Measurements from ENCODE around the gene CNTNAP5. TPM values are rescaled to one million over a fixed set of nuclear protein-coding genes. Genes with fewer than 3 reads are reported as not detected.

CNTNAP5 gene
- total and polyA plus RNA-seq, 2 donors from 2014 or later: 0.50 TPM; not detected in 1

DNA sequence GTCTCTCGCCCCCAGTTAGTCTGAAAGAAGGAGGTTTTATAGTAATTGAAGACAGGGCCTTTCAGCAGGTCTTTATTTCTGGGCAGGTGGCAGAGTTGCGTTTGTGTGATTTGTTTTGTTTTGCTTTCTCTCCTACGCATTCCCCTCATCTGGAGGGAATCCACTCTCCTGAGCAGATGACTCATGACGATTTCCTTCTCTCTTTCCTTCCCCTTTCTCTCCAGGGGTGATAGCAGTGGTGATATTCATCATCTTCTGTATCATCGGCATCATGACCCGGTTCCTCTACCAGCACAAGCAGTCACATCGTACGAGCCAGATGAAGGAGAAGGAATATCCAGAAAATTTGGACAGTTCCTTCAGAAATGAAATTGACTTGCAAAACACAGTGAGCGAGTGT, 888.8 kb downstream of the CNTNAP5 start:
- TF ChIP-seq, protein P1, sequence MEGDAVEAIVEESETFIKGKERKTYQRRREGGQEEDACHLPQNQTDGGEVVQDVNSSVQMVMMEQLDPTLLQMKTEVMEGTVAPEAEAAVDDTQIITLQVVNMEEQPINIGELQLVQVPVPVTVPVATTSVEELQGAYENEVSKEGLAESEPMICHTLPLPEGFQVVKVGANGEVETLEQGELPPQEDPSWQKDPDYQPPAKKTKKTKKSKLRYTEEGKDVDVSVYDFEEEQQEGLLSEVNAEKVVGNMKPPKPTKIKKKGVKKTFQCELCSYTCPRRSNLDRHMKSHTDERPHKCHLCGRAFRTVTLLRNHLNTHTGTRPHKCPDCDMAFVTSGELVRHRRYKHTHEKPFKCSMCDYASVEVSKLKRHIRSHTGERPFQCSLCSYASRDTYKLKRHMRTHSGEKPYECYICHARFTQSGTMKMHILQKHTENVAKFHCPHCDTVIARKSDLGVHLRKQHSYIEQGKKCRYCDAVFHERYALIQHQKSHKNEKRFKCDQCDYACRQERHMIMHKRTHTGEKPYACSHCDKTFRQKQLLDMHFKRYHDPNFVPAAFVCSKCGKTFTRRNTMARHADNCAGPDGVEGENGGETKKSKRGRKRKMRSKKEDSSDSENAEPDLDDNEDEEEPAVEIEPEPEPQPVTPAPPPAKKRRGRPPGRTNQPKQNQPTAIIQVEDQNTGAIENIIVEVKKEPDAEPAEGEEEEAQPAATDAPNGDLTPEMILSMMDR (IDR thresholded peaks at IDR 0.05; ENCODE audit: borderline replicate concordance, extremely low read depth, insufficient read depth): no peak
- no peak for FAIRE-seq
- H3K4me1 ChIP-seq (ENCODE audit: control insufficient read depth in 2 of 3, insufficient read depth in 2 of 3, low read depth in 1 of 3, low read length in 3 of 3): no peaks in the 10 kb centered on the region
- H3K27me3 ChIP-seq (ENCODE audit: control insufficient read depth, insufficient read depth, low read length): no peaks in the 10 kb centered on the region
- no peak overlapping the region for H3K27ac ChIP-seq (ENCODE audit: low read depth in 2 of 2, low read length in 2 of 2)
- no peak overlapping the region for H3K4me3 ChIP-seq (ENCODE audit: low read length in 3 of 3)
- no peak overlapping the region for H3K9ac ChIP-seq (ENCODE audit: low read length in 3 of 3)
- no peaks in the 10 kb centered on the region for H3K9me3 ChIP-seq (ENCODE audit: control insufficient read depth in 2 of 3, insufficient read depth in 1 of 3, low read length in 3 of 3)
- no peaks in the 10 kb centered on the region for H3K36me3 ChIP-seq (ENCODE audit: control insufficient read depth in 2 of 3, insufficient read depth in 3 of 3, low read length in 3 of 3)
- peak in 2 of 5 donors; percentile 25 to 56 for DNase-seq
- intact Hi-C loops (cut with DNase I): no loop called here

DNA sequence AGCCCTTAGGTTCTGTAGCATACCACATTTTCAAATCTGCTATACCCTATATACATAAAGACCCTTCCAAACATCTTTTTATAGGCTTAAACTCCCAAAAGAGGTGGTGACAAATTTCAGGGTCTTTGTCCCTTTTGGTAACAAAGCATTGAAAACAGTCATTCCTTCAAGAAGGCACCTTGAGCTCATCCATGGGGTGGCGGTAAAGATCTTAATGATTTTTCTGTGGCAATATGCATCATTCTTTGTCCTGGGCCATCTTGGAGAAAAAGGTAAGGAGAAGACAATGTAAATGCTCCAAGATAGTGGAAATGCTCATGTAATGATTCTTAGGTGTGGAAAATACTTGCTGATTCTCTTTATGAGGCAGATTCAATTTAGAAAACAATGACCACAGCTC, 890.5 kb downstream of the CNTNAP5 start:
- Histone ChIP-seq H3K36me3 (ENCODE audit: control insufficient read depth in 2 of 3, insufficient read depth in 3 of 3, low read length in 3 of 3) (no peaks in the 10 kb centered on the region), H3K27me3 (ENCODE audit: control insufficient read depth, insufficient read depth, low read length) (no peaks in the 10 kb centered on the region), H3K4me1 (ENCODE audit: control insufficient read depth in 2 of 3, insufficient read depth in 2 of 3, low read depth in 1 of 3, low read length in 3 of 3) (no peaks in the 10 kb centered on the region), H3K4me3 (ENCODE audit: low read length in 3 of 3) (no peak overlapping the region), H3K9me3 (ENCODE audit: control insufficient read depth in 2 of 3, insufficient read depth in 1 of 3, low read length in 3 of 3) (no peaks in the 10 kb centered on the region), H3K9ac (ENCODE audit: low read length in 3 of 3) (no peak overlapping the region), H3K27ac (ENCODE audit: low read depth in 2 of 2, low read length in 2 of 2) (no peak overlapping the region)
- no peak for FAIRE-seq
- DNase-seq: no peak
- intact Hi-C loops (cut with DNase I): no loop called here
- TF ChIP-seq, protein P1 (IDR thresholded peaks at IDR 0.05; ENCODE audit: borderline replicate concordance, extremely low read depth, insufficient read depth): no peak

DNA sequence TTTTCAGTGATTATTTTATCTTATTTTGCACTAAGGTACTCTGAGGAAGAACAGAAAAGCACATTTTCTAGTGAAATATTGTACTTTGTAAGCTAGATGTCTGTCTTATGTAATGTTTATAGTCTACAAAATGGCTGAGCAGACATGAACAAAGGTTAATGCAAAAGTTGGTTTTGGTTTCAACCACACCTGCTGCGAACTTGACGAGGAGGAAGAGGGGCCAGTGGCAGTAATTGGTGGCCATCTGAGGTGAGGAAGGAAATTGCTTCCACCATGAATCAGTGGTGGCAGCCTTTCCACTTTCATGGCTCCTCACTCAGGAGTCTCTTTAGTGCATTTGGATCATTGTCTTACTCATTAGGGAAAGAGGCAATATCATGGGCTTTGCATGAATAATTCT, 894.2 kb downstream of the CNTNAP5 start:
- Histone ChIP-seq H3K4me3 (ENCODE audit: low read length in 3 of 3) (no peak overlapping the region), H3K4me1 (ENCODE audit: control insufficient read depth in 2 of 3, insufficient read depth in 2 of 3, low read depth in 1 of 3, low read length in 3 of 3) (no peaks in the 10 kb centered on the region), H3K9me3 (ENCODE audit: control insufficient read depth in 2 of 3, insufficient read depth in 1 of 3, low read length in 3 of 3) (no peaks in the 10 kb centered on the region), H3K9ac (ENCODE audit: low read length in 3 of 3) (no peak overlapping the region), H3K27ac (ENCODE audit: low read depth in 2 of 2, low read length in 2 of 2) (no peak overlapping the region), H3K36me3 (ENCODE audit: control insufficient read depth in 2 of 3, insufficient read depth in 3 of 3, low read length in 3 of 3) (no peaks in the 10 kb centered on the region), H3K27me3 (ENCODE audit: control insufficient read depth, insufficient read depth, low read length) (no peaks in the 10 kb centered on the region)
- FAIRE-seq (no peak), DNase-seq (no peak)
- TF ChIP-seq, protein P1 (IDR thresholded peaks at IDR 0.05; ENCODE audit: borderline replicate concordance, extremely low read depth, insufficient read depth): no peak
- intact Hi-C loops (cut with DNase I): no loop called here

DNA sequence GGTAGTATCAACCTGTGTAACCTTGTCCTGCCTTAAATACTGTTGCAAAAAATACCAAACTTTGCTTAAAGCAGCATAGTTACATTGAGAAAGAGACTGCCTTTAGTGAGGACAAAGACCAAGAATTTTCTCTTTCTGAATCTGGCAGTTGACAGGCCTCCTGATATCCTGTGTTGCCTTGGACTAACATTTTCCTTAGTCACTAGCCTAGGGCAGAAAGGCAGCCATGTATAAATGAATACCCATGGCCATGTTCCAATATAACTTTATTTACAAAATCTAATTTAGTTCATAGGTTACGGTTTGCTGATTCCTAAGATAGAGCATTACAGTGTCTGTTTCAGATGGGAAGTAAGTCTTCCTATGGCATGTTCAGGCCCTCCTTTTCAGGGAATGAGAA, 895.4 kb downstream of the CNTNAP5 start:
- no peaks in the 10 kb centered on the region for H3K27me3 ChIP-seq (ENCODE audit: control insufficient read depth, insufficient read depth, low read length)
- FAIRE-seq: no peak
- DNase-seq: no peak
- H3K9ac ChIP-seq (ENCODE audit: low read length in 3 of 3): no peak overlapping the region
- intact Hi-C loops (cut with DNase I): no loop called here
- TF ChIP-seq, protein P1 (IDR thresholded peaks at IDR 0.05; ENCODE audit: borderline replicate concordance, extremely low read depth, insufficient read depth): no peak
- H3K27ac ChIP-seq (ENCODE audit: low read depth in 2 of 2, low read length in 2 of 2): no peak overlapping the region
- H3K4me3 ChIP-seq (ENCODE audit: low read length in 3 of 3): no peak overlapping the region
- no peaks in the 10 kb centered on the region for H3K36me3 ChIP-seq (ENCODE audit: control insufficient read depth in 2 of 3, insufficient read depth in 3 of 3, low read length in 3 of 3)
- no peaks in the 10 kb centered on the region for H3K9me3 ChIP-seq (ENCODE audit: control insufficient read depth in 2 of 3, insufficient read depth in 1 of 3, low read length in 3 of 3)
- no peaks in the 10 kb centered on the region for H3K4me1 ChIP-seq (ENCODE audit: control insufficient read depth in 2 of 3, insufficient read depth in 2 of 3, low read depth in 1 of 3, low read length in 3 of 3)
